Activated T-cell treated with anti-CD3 and anti-CD28 coated beads, Interleukin-2, amount 50 U/mL, for 4 hours (primary cell): ENCODE measurements around the gene USP15. TPM values are rescaled to one million over a fixed set of nuclear protein-coding genes. Genes with fewer than 3 reads are reported as not detected.
"Not testable (repeated sequence)": the region's sequence is repeated elsewhere in the genome, so short reads cannot be mapped to it uniquely, and the experiment has no call there.

Experiments used
- ATAC-seq, 2 donors: fragments of 200-7000 bp; cut with Tn5 transposase; one replicate each; pipeline ENCODE4 v1.10.0; 2021
- DNase-seq: peaks from one replicate; pipeline ENCODE4 v3.0.0-alpha.2; 2020
- H3K27me3 Mint-ChIP-seq: one replicate; pipeline ENCODE4 v1.8.0; 2021; ENCODE audit warnings: low read depth, mixed read lengths
- H3K36me3 Mint-ChIP-seq: one replicate; pipeline ENCODE4 v1.8.0; 2022; ENCODE audit warnings: mixed read lengths; ENCODE audit not compliant: insufficient read depth
- H3K4me1 Mint-ChIP-seq: one replicate; pipeline ENCODE4 v1.8.0; 2021; ENCODE audit warnings: low read depth, mixed read lengths
- H3K4me3 Mint-ChIP-seq: one replicate; pipeline ENCODE4 v1.8.0; 2021; ENCODE audit warnings: mild to moderate bottlenecking, moderate library complexity, mixed read lengths
- H3K9me3 Mint-ChIP-seq: one replicate; pipeline ENCODE4 v1.8.0; 2021; ENCODE audit warnings: mixed read lengths
- total RNA-seq, 3 donors: library from RNA; stranded (reverse); gene quantifications; one replicate each; pipeline ENCODE4 v1.2.1, GENCODE V29; 2021

Gene USP15
- total RNA-seq, 3 donors from 2014 or later, result 82.0 to 98.2 (median 94.3) TPM

DNA sequence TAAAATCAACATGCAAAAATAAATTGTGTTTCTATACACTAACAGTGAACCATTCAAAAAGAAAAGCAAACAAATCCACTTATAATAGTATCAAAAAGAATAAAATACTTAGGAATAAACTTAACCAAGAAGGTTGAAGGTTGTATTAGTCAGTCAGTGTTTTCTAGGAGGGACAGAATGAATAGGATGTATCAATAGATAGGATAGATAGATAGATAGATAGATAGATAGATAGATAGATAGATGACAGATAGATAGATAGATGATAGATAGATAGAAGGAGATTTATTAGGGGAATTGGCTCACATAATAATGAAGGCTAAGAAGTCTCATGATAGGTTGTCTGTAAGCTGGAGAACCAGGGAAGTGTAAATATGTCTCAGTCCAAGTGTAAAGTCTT is 169.3 kb downstream of the USP15 start:
- ATAC-seq, result no peak
- H3K27me3 Mint-ChIP-seq, result peaks cover 11% of the 10 kb centered on the region

DNA sequence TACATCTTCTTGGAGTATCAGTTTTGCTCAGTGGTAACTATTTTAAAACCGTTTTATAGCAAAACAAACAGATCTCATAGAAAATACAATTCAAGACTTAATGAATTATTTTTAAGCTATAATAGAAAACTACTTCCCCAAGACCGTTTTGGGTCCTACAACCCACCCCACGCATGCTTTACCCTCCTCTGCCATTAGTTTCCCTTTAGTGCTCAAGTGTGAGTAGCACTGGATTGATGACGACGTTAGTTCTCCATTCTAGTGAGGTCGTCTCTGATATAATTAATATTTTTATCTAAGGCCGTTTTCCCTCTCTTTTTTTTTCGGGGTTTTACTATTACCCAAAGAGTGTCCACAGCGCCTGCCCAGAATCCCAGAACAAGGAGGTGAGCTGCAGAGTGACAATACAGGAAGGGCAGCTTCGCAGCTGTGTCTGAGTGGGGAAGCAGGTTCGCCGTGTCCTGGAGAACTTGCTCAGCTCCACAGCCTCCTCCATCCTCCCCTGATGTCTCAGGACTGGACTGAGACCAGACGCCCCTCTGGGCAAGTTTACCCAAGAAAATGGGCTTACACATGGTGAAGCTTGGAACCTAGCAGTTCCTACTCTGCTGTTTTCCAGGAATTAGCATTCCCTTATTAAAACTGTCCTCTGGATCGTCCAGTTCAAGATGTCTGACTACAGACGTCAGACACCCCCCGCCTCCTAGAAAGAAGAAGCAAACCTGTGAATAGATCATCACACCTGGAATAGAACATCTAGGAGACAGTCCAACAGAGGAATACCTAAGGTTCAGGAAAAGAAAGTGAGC is 174.5 kb downstream of the USP15 start:
- DNase-seq (no peak), ATAC-seq (peak; percentile 12 to 32)
- Mint-ChIP-seq H3K4me1 (peaks cover 18% of the 10 kb centered on the region), H3K9me3 (no peaks in the 10 kb centered on the region), H3K27me3 (peaks cover 22% of the 10 kb centered on the region), H3K36me3 (no peaks in the 10 kb centered on the region), H3K4me3 (peak overlapping the region; percentile 80)

More for the DNA sequence above, 169.3 kb downstream of the USP15 start:
- peaks cover 14% of the 10 kb centered on the region for H3K9me3 Mint-ChIP-seq
- H3K36me3 Mint-ChIP-seq, result peaks cover 1% of the 10 kb centered on the region
- DNase-seq, result no peak
- H3K4me3 Mint-ChIP-seq, result no peak overlapping the region
- H3K4me1 Mint-ChIP-seq, result peaks cover under 1% of the 10 kb centered on the region

DNA sequence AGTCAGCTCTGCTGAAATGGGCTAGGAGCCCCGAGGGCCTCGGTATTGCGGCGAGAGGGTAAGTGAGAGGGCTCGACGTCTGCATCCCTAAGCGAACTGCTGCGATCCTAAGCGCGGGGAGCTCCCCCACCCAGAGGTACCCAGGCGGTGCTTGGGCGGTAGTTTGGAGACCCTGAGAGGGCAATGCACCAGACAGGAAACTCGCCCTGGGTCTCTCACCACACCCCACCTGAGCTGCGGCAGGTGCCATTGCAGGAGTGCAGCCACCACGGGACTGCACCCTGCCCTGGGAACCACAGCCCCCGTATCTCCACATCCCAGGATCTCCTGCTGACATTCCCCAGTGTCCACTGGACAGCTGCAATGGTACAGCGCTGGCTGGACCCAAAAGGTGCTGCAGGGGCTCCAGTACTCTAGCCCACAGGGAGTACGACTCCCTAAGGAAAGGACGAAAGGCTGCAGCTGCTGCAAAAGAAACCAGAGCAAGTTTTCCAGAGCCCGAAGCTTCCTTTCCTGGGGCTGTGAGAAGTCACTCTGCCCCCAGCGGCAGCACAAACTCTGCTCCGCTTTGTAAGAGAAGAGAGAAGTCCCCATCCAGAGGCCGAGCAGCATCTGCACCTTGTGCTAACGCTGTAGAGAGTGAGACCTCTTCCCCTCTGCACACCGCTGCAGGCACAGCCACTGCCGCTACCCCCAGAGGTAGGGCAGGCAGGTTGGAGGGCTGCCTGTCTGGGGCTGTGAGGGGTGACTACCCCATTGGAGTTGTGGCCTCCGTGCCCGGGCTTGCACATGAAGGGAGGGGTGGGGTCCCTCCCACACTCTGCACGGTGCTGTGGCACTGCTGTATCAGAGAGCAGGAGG is 175.3 kb downstream of the USP15 start:
- H3K4me1 Mint-ChIP-seq, result peaks cover 18% of the 10 kb centered on the region
- H3K27me3 Mint-ChIP-seq, result peaks cover 20% of the 10 kb centered on the region
- peak overlapping the region; percentile 80 for H3K4me3 Mint-ChIP-seq
- H3K9me3 Mint-ChIP-seq, result no peaks in the 10 kb centered on the region
- ATAC-seq (peak; percentile 73 to 83), DNase-seq (peak; percentile 15)
- no peaks in the 10 kb centered on the region for H3K36me3 Mint-ChIP-seq

DNA sequence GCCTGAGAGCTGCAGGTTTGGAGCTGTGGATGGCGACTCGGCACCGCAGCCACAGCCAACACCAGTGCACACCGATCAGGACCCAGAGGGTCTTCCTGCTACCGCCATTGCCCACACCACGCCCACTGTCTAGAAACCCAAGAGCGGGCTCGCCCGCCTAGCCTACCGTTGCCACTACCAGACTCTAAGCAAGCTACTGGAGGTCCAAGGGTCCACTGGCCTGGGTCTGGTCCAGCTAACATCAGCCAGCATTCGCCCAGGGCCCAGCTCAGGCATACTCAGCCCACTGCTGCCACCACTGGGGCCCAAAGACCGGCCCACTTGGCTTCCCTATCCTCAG is 175.9 kb downstream of the USP15 start:
- no peak for DNase-seq
- Mint-ChIP-seq H3K27me3 (peaks cover 20% of the 10 kb centered on the region), H3K9me3 (no peaks in the 10 kb centered on the region), H3K4me1 (peaks cover 18% of the 10 kb centered on the region), H3K36me3 (no peaks in the 10 kb centered on the region), H3K4me3 (peak overlapping the region; percentile 9)
- no peak for ATAC-seq

DNA sequence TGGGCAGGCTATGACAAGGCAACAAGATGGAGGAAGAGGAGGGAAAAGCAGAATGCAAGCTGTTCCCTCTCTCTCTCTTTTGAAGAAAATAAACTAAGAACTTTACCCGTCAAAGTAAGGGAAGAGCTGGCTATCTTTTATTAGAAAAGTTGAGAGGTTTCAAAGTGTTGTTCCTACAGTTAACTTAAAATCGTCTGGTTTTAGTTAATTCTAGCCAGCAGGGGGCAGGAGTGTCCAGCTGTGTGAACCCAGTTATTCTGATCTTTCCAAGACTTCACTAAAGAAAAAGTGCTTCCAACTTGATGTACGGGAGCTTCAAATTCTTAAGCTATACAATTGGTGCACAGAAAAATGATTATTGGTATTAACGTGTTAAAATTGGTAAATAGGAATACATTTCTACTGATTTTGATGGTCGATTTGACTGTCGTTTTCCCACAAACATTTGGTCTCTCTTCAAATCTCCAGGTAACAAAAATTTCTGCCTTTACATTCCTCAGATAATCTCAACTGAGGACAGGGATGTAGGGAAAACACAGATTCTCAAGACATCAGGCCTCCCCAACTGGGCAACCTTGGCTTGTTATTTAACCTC is 178.0 kb downstream of the USP15 start:
- peaks cover 18% of the 10 kb centered on the region for H3K9me3 Mint-ChIP-seq
- peaks cover 18% of the 10 kb centered on the region for H3K4me1 Mint-ChIP-seq
- peak; percentile 38 for DNase-seq
- no peaks in the 10 kb centered on the region for H3K36me3 Mint-ChIP-seq
- no peak overlapping the region for H3K4me3 Mint-ChIP-seq
- H3K27me3 Mint-ChIP-seq, result peaks cover 18% of the 10 kb centered on the region
- no peak for ATAC-seq

DNA sequence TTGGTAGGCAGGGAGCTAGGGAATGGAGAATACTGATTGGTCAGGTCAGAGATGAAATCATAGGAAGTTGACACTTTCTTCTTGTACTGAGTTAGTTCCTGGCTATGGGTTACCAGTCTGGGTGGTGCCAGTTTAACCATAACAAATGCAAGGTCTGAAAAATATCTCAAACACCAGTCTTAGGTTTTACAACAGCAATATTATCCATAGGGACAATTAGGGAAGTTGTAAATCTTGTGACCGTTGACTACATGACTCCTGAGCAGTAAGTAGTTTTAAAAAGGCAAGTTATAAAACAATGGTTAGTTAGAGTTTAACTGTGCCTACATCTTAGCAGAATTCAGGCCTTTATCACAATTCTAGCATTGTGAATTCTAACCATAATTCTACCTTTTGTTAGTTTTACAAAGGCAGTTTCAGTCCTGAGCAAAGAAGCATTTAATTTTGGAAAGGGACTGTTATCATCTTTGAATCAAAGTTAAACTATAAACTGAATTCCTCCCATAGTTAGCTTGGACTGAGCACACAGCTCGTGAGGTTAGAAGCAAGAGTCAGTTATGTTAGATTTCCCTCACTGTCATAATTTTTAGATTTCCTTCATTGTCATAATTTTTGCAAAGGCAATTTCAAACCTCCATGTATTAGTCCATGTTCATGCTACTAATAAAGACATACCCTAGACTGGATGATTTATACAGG is 186.7 kb downstream of the USP15 start:
- Mint-ChIP-seq H3K4me3 (no peak overlapping the region), H3K36me3 (no peaks in the 10 kb centered on the region), H3K9me3 (peaks cover 25% of the 10 kb centered on the region), H3K27me3 (no peaks in the 10 kb centered on the region), H3K4me1 (no peaks in the 10 kb centered on the region)
- no peak for ATAC-seq
- no peak for DNase-seq

DNA sequence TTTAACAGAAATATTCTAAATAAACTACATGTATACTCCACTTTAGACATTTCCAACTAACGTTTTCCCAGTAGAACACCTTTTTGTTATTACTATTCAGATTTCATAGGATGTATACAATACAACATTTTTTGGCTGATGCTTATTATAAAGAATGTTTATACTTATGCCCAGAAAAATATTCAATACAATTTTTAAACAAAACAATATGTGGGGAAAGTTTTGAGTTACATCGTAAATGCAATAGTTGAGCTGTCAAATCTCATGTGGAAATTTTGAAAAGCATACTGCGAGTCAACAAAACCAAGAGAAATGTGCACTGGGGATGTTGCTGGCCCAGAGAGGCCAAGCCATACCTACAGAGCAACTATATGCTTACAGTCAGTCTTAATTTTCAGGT is 188.2 kb downstream of the USP15 start:
- Mint-ChIP-seq H3K27me3 (no peaks in the 10 kb centered on the region), H3K4me3 (no peak overlapping the region), H3K4me1 (no peaks in the 10 kb centered on the region), H3K36me3 (no peaks in the 10 kb centered on the region), H3K9me3 (peaks cover 10% of the 10 kb centered on the region)
- DNase-seq (no peak), ATAC-seq (no peak)

DNA sequence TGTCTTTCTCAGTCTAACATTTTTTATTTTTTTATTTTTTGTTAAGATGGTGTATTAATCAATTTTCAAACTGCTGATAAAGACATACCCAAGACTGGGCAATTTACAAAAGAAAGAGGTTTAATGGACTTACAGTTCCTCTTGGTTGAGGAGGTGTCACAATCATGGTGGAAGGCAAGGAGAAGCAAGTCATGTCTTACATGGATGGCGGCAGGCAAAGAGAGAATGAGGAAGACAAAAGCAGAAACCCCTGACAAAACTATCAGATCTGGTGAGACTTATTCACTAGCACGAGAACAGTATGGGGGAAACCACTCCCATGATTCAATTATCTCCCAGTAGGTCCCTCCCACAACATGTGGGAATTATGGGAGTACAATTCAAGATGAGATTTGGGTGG is 195.2 kb downstream of the USP15 start:
- H3K27me3 Mint-ChIP-seq, ATAC-seq, H3K9me3 Mint-ChIP-seq, H3K36me3 Mint-ChIP-seq, DNase-seq, H3K4me1 Mint-ChIP-seq, H3K4me3 Mint-ChIP-seq: not testable (repeated sequence)

DNA sequence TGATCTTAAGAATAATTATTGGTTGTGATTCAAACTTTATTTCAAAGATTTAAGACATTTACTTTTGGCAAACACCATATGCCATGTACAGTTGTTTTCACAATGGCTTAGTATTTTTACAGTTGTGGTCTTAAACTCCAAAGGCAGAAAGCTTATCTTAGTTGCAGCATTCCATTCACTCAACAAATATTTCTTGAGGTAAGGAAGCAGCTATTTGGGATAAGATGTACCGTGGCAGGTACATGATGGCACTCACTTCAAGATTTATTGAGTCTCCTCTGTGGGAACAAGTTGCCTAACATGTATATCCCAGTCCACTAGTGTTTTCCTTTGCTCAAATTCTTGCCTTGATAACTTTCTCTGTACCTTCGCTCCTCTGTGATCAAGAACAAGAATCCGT is 198.4 kb downstream of the USP15 start:
- no peak overlapping the region for H3K4me3 Mint-ChIP-seq
- no peaks in the 10 kb centered on the region for H3K36me3 Mint-ChIP-seq
- DNase-seq (no peak), ATAC-seq (no peak)
- H3K27me3 Mint-ChIP-seq, result peaks cover 10% of the 10 kb centered on the region
- H3K9me3 Mint-ChIP-seq, result peaks cover 7% of the 10 kb centered on the region
- H3K4me1 Mint-ChIP-seq, result no peaks in the 10 kb centered on the region

DNA sequence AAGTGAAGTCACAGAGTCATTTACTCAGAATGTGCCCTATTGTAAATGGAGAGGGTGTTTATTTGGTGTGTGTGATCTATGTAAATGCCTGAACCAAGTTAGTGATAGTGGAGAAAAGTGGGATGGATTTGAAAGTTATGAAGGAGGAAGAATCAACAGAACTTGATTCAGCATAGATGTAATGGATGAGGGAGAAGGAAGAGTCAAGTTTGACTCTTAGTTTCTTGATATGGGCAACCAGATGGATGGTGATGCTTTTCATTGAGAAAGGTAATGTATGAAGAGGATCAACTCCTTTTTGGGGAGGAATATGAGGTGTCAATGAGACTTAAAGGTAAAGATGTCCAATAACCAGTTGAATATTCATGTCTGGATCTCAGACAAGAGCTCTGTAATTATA is 199.8 kb downstream of the USP15 start:
- peaks cover 8% of the 10 kb centered on the region for H3K27me3 Mint-ChIP-seq
- DNase-seq, result no peak
- no peaks in the 10 kb centered on the region for H3K4me1 Mint-ChIP-seq
- no peak overlapping the region for H3K4me3 Mint-ChIP-seq
- no peak for ATAC-seq
- H3K36me3 Mint-ChIP-seq, result no peaks in the 10 kb centered on the region
- H3K9me3 Mint-ChIP-seq, result peaks cover 12% of the 10 kb centered on the region

DNA sequence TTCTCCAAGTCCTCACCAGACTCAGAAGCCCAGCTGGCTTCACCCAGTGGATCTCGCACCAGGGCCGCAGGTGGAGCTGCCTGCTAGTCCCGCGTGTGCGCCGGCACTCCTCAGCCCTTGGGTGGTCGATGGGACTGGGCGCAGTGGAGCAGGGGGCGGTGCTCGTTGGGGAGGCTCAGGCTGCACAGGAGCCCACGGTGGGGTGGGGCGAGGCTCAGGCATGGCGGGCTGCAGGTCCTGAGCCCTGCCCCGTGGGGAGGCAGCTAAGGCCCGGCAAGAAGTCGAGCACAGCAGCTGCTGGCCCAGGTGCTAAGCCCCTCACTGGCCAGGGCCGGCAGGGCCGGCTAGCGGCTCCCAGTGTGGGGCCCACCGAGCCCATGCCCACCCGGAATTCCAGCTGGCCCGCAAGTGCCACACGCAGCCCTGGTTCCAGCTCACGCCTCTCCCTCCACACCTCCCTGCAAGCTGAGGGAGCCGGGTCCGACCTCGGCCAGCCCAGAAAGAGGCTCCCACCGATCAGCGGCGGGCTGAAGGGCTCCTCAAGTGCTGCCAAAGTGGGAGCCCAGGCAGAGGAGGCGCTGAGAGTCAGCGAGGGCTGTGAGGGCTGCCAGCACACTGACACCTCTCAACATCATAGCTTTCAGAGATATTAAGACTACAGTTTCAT is 201.1 kb downstream of the USP15 start:
- ATAC-seq, H3K36me3 Mint-ChIP-seq, DNase-seq, H3K27me3 Mint-ChIP-seq, H3K4me3 Mint-ChIP-seq, H3K4me1 Mint-ChIP-seq: not testable (repeated sequence)
- H3K9me3 Mint-ChIP-seq, result peaks cover 12% of the 10 kb centered on the region

DNA sequence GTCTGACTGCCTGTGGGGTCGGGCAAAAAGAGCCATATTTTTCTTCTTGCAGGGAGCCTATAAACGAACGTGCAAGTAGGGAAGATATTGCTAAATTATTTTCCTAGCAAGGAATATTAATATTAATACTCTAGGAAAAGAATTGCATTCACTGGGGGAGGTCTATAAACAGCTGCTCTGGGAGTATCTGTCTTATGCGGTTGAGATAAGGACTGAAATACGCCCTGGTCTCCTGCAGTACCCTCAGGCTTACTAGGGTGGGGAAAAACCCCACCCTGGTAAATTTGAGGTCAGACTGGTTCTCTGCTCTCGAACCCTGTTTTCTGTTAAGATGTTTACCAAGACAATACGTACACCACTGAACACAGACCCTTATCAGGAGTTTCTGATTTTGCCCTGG is 203.0 kb downstream of the USP15 start:
- H3K27me3 Mint-ChIP-seq, H3K36me3 Mint-ChIP-seq, H3K4me3 Mint-ChIP-seq, DNase-seq, ATAC-seq: not testable (repeated sequence)
- Mint-ChIP-seq H3K9me3 (peaks cover 12% of the 10 kb centered on the region), H3K4me1 (peaks cover 13% of the 10 kb centered on the region)
